ENCODE results near the gene NFXL1. TPM values are rescaled to one million over a fixed set of nuclear protein-coding genes. Genes with fewer than 3 reads are reported as not detected.

The NFXL1 gene
- total and polyA plus RNA-seq, 2 of the 4 experiments (the other 2 are of a cell fraction): 13.9 to 23.1 TPM

GRCh38 chr4:47838445-47838844 is 75.9 kb downstream of the NFXL1 start:
- dilution Hi-C loops (cut with HindIII; ENCODE audit: low sequenced_read_pairs, unreplicated experiment): no loop called here
- no peak for DNase-seq
- in situ Hi-C loops (cut with MboI; ENCODE audit: low sequenced_read_pairs): loop anchor here (10.0 kb wide), 1 partner anchor 134 kb away; no protein-coding TSS in a partner anchor

More at GRCh38 chr4:47838445-47838844, 75.9 kb downstream of the NFXL1 start:
- no peak for ATAC-seq (ENCODE audit: low read depth)
- ChIA-PET POLR2A (ENCODE audit: unreplicated experiment) (no interaction called here), CTCF (interaction anchor here (0.5 to 1.6 kb wide), 4 partner anchors 88 to 412 kb away, joined by 3 read pairs; no protein-coding TSS in a partner anchor)
- H4K5ac ChIP-seq (ENCODE audit: low read depth, low read length): no peak overlapping the region
- no peak overlapping the region for H2BK20ac ChIP-seq (ENCODE audit: low read depth, low read length)
- no peak overlapping the region for H3K14ac ChIP-seq (replicated peaks; ENCODE audit: low read depth, low read length)
- peaks cover 20% of the 10 kb centered on the region for H3K4me1 ChIP-seq (ENCODE audit: control insufficient read depth, insufficient read depth, low read length)
- H3K9ac ChIP-seq (ENCODE audit: low read depth, low read length): no peak overlapping the region
- H3K4me3 ChIP-seq (ENCODE audit: insufficient read depth, low read depth, low read length): no peak overlapping the region
- no peaks in the 10 kb centered on the region for H3K9me3 ChIP-seq (ENCODE audit: control insufficient read depth, insufficient read depth, low read length)
- no peak overlapping the region; the same call in 1 of the 2 replicates for H3K23ac ChIP-seq (ENCODE audit: low read depth, low read length)
- no peaks in the 10 kb centered on the region for H3K36me3 ChIP-seq (ENCODE audit: control insufficient read depth, insufficient read depth, low read length)
- no peak overlapping the region for H3K27ac ChIP-seq (ENCODE audit: insufficient read depth, low read length)
- no peak overlapping the region for H3K18ac ChIP-seq (ENCODE audit: low read depth, low read length)
- no peak overlapping the region for H3K56ac ChIP-seq (ENCODE audit: extremely low read depth, insufficient read depth, low read length)
- H2AFZ ChIP-seq (replicated peaks; ENCODE audit: low read length, poor library complexity): no peak overlapping the region
- 0 out of 2 replicates have a peak overlapping the region, but pooled peaks have one; percentile 25 for H3K4ac ChIP-seq (ENCODE audit: low read depth, low read length)
- H2AK5ac ChIP-seq (ENCODE audit: low read depth, low read length): no peak overlapping the region
- H3K9me1 ChIP-seq (ENCODE audit: insufficient read depth, low read length): peaks cover 8% of the 10 kb centered on the region
- no peak for TF ChIP-seq USF2 (IDR thresholded peaks at IDR 0.05; ENCODE audit: low read depth, low read length)
- no peak for TF ChIP-seq ELK1 (IDR thresholded peaks at IDR 0.05; ENCODE audit: borderline replicate concordance, low read depth, low read length)
- no peak for TF ChIP-seq POLR2A (IDR thresholded peaks at IDR 0.05; ENCODE audit: low read depth, low read length)
- TF ChIP-seq MAZ (IDR thresholded peaks at IDR 0.05; ENCODE audit: borderline replicate concordance, low read depth, low read length): no peak
- no peak for TF ChIP-seq RFX5 (IDR thresholded peaks at IDR 0.05; ENCODE audit: low read depth, low read length)
- no peak for TF ChIP-seq FOS (IDR thresholded peaks at IDR 0.05; ENCODE audit: low read depth, low read length)
- no peak for TF ChIP-seq NFE2L2 (IDR thresholded peaks at IDR 0.05; ENCODE audit: low read depth, low read length)
- no peak for TF ChIP-seq RCOR1 (IDR thresholded peaks at IDR 0.05; ENCODE audit: insufficient replicate concordance, low read length)
- TF ChIP-seq MXI1 (IDR thresholded peaks at IDR 0.05; ENCODE audit: borderline replicate concordance, low read depth, low read length): no peak
- TF ChIP-seq BHLHE40 (IDR thresholded peaks at IDR 0.05; ENCODE audit: low read depth, low read length): no peak
- no peak for TF ChIP-seq CTCF (conservative IDR thresholded peaks at IDR 0.05; ENCODE audit: low read depth, low read length)
- no TSS peak for BruUV-seq (replicated peaks)
- 0 out of 3 replicates have a peak overlapping the region, but pooled peaks have one; percentile 21 for H2BK15ac ChIP-seq (ENCODE audit: low read depth, low read length)
- H4K20me1 ChIP-seq (ENCODE audit: insufficient read depth, low read length): no peaks in the 10 kb centered on the region
- H2AK9ac ChIP-seq (replicated peaks; ENCODE audit: low read depth, low read length, poor library complexity): no peak overlapping the region
- no peaks in the 10 kb centered on the region for H3K27me3 ChIP-seq (ENCODE audit: control insufficient read depth, insufficient read depth, low read length)
- H4K8ac ChIP-seq (ENCODE audit: low read depth in 2 of 2, low read length in 2 of 2): no peak overlapping the region
- intact Hi-C loops (cut with micrococcal nuclease): loop anchor here (5.0 kb wide), 1 partner anchor 74 kb away; the partner anchor contains the start of gene NFXL1
- no peaks in the 10 kb centered on the region; a peak in 1 of 4 replicates for H3K79me1 ChIP-seq (ENCODE audit: low read depth in 1 of 2, low read length in 2 of 2)
- H2BK5ac ChIP-seq (ENCODE audit: low read depth, low read length, poor library complexity, severe bottlenecking): no peak overlapping the region
- no peak overlapping the region for H3K4me2 ChIP-seq (ENCODE audit: low read depth, low read length)
- H4K91ac ChIP-seq (ENCODE audit: insufficient read depth, low read depth, low read length): no peak overlapping the region
- WGBS, 2 experiments (ENCODE audit: extremely low coverage in 2 of 2, insufficient read length in 1 of 2): 86% methylated on average over 2 of the region's 4 CpGs; no CpG with 5 or more reads in 1 of the 2 experiments
- H2BK120ac ChIP-seq (ENCODE audit: low read depth, low read length): no peak overlapping the region
